GM12872 (cell line): ENCODE results near the gene GTF3C1.

ENCODE experiments used
- TF ChIP-seq, protein P1 (sequence below): IDR thresholded peaks from 3 replicates; pipeline ENCODE4 v1.5.1; 2011; ENCODE audit warnings: low read depth, mild to moderate bottlenecking, low read length, moderate library complexity; ENCODE audit not compliant: insufficient read depth

The GTF3C1 gene

DNA sequence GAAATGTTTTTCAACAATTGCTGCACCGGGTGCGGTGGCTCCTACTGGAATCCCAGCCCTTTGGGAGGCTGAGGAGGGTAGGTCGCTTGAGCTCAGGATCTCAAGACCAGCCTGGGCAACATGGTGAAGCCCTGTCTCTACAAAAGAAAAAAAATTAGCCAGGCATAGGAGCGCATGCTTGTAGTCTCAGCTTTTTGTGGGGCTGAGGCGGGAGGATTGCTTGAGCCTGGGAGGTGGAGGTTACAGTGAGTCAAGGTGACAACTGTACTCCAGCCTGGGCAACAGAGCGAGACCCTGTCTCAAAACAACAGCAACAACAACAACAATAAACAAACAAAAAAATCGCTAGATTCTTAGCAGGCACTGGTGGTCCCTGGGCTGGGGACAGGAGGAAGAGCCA lies 119.2 kb downstream of the GTF3C1 start:
- TF ChIP-seq, protein P1, sequence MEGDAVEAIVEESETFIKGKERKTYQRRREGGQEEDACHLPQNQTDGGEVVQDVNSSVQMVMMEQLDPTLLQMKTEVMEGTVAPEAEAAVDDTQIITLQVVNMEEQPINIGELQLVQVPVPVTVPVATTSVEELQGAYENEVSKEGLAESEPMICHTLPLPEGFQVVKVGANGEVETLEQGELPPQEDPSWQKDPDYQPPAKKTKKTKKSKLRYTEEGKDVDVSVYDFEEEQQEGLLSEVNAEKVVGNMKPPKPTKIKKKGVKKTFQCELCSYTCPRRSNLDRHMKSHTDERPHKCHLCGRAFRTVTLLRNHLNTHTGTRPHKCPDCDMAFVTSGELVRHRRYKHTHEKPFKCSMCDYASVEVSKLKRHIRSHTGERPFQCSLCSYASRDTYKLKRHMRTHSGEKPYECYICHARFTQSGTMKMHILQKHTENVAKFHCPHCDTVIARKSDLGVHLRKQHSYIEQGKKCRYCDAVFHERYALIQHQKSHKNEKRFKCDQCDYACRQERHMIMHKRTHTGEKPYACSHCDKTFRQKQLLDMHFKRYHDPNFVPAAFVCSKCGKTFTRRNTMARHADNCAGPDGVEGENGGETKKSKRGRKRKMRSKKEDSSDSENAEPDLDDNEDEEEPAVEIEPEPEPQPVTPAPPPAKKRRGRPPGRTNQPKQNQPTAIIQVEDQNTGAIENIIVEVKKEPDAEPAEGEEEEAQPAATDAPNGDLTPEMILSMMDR = no peak

DNA sequence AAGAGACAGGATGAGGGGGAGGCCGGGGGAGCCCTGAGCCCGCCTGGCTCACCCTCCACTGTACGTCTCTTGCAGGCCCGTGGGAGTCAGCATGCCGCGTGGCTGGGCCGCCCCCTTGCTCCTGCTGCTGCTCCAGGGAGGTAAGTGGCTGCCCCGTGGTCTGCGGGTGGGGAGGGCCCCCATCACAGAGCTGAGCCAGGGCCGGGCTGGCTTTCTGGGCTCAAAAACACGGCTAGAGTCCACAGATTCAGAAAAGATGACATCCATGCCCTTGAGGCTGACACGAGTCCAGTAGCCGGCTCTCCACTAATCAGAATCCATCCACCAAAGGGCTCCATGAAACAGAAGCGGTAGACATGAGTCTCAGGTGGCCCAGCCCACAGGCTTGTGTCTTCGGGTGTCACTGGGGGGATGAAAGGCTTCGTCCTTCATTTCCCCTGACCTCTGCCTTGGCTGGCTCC lies 119.7 kb downstream of the GTF3C1 start:
- TF ChIP-seq, protein P1 = no peak

DNA sequence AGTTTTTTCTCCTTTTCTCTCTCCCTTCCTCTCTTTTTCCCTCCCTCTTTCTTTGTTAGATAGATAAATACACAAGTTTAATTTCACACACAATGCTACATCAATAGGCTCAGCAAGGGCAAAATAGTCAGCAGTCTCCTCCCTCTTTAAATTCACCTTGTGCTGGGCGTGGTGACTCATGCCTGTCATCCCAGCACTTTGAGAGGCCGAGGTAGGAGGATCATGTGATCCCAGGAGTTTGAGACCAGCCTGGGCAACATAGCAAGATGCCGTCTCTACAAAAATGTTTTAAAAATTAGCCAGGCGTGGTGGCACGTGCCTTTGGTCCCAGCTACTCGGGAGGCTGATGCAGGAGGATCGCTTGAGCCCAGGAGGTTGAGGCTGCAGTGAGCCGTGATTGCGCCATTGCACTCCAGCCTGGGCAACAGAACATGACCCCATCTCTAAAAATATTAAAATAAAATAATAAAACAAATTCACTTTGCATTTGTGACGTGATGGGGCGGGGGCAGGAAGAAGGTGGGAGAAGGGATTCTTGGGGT lies 120.3 kb downstream of the GTF3C1 start:
- TF ChIP-seq, protein P1 = no peak

DNA sequence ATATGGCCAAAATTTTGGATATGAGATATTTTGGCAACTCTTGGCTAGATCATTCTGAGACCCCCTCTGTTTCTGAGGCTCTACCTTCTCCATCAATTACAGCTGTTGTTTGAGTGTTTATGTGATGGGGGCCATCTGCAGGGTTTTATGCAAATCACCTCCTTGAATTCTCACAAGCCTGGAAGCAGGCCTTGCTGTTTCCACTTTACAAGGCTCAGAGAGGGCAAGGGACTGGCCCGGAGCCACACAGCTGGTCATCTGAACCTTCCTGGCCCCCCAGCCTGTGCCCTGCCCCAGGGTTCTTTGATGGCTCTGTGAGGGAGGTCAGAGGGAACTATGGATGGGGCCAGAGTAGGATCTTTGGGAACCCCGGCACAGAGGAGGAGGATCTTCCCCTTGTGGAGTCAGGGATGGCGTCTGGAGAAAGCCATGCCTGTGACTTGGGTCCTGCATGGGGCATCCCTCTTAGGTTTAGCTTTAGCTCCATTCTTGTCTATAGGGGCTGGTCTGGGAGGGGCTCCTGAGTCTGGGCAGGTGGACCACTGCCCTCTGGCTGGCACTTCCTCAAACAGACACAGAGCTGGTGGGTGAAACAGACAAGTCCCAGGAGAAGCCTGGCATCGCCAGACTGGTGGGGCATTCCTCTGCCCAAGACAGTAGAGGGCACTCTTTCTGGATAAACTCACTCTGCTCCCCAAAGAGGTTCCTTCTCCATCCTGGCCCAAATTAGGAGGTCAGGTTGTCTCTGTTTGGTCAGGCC lies 121.5 kb downstream of the GTF3C1 start:
- TF ChIP-seq, protein P1 = peak; percentile 71

DNA sequence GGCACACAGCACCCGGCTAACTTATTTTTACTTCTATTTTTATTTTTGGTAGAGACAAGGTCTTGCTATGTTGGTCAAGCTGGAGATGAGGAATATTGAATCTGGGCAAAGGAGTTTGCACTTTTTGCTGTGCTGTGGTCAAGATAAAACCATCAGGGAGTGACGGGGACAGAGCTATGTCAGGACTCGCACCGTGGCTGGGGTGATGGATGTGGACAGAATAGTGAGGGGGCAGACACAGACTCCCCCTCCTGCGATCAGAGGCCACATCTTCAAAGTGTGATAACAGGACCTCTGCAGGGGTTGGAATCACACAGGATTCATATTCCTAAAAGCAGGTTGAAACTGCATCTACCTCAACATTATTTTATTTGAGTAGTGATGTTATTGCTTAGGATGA lies 122.2 kb downstream of the GTF3C1 start:
- TF ChIP-seq, protein P1 = no peak

DNA sequence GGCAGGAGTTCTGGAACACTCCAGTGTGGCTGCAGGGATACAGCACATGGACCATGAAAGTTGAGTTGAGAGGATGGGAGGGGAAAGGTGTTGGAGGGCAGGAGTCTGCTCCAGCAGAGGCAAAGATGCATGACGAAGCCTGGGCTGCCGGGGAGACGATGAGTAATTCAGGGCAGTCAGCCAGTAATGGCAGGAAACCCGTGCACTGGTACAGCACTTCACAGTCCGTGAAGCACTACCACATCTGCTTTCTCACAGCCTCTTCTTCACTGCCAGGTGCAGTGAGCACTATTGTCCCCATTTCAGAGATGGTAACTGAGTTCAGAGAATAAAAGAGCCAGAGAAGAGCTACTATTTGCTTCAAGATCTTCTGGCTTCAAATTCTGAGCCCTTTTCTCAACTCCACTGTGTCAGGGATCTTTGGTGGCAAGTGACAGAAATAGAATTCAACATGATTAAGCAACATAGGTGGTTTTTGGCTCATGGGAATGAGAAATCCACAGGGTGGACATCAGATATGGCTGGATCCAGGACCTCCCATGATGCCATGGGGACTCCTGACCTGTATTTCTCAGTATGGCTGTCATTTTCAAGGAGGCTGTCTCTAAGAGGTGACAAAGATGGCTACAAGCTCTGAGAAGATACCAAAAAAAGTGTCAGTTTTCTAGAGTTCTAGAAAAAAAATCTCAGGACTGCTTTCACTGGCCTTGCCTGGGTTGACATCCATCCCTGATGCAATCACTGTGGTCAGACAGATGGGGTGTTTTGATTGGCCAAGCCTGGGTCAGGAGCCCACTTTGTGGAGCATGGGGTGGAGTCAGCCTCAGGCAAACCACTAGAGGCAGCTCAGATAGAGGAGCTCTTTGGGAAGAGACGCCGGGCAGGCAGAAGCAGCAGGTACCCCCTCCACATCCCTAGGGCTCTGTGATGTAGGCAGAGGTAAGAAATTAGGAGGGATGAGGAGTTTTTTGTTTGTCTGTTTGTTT lies 123.0 kb downstream of the GTF3C1 start:
- TF ChIP-seq, protein P1 = peak; percentile 50

DNA sequence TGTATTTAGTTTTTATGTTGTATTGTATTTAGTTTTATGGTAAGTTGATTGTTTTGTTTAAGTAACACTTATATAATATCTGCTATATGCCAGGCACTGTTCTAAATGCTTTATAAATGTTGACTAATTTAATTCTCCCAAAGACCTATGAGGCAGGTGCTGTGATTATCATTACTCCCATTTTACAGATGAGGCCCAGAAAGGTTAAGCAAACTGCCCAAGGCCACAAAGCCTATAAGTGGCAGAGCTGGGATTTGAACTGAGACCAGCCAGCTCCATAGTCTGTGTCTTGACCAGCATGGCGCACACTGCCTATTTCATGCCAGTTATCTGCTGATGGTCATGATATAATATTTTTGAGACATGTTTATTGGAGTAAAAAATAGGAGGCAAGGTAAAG lies 123.8 kb downstream of the GTF3C1 start:
- TF ChIP-seq, protein P1 = no peak
